Nucleus accumbens (tissue), 56 donors: ENCODE results near the gene PRICKLE4.
"Not testable (repeated sequence)": the region's sequence is repeated elsewhere in the genome, so short reads cannot be mapped to it uniquely, and the experiment has no call there.

Source experiments
- DNase-seq, 56 donors: peaks; one replicate each; lab custom pipeline; 2025; lab: John Stamatoyannopoulos, UW

The PRICKLE4 gene

GRCh38 chr6:41743406-41744235, 37.0 kb upstream of the PRICKLE4 start:
- DNase-seq, result no peak

GRCh38 chr6:41744236-41744787, 36.3 kb upstream of the PRICKLE4 start:
- no peak for DNase-seq

GRCh38 chr6:41746107-41746506, 34.5 kb upstream of the PRICKLE4 start:
- no peak for DNase-seq

- DNase-seq, result no peak
Observed at GRCh38 chr6:41747256-41748101, 33.1 kb upstream of the PRICKLE4 start, which contains the start of gene PGC. Gene PGC (minus strand): TSS chr6:41747397. CDS start chr6:41747334, 63 bp downstream.

- DNase-seq, result no peak
Observed at GRCh38 chr6:41748102-41748477, 32.5 kb upstream of the PRICKLE4 start.

GRCh38 chr6:41748542-41748941, 32.0 kb upstream of the PRICKLE4 start:
- no peak for DNase-seq

- DNase-seq, result no peak
Observed at GRCh38 chr6:41750374-41750773, 30.2 kb upstream of the PRICKLE4 start.

- DNase-seq, result no peak
Observed at GRCh38 chr6:41755895-41756294, 24.7 kb upstream of the PRICKLE4 start.

GRCh38 chr6:41756354-41756753, 24.2 kb upstream of the PRICKLE4 start:
- no peak for DNase-seq

- no peak for DNase-seq
Observed at GRCh38 chr6:41757271-41757670, 23.3 kb upstream of the PRICKLE4 start.

- DNase-seq, result peak in 13 of 56 donors; percentile 3 to 57 (median 15)
Observed at GRCh38 chr6:41757931-41758640, 22.5 kb upstream of the PRICKLE4 start.

- DNase-seq, result no peak
Observed at GRCh38 chr6:41758641-41759035, 21.9 kb upstream of the PRICKLE4 start.

- DNase-seq, result no peak
Observed at GRCh38 chr6:41759106-41759904, 21.3 kb upstream of the PRICKLE4 start.

GRCh38 chr6:41759905-41760579, 20.5 kb upstream of the PRICKLE4 start:
- no peak for DNase-seq

- no peak for DNase-seq
Observed at GRCh38 chr6:41763470-41763869, 17.1 kb upstream of the PRICKLE4 start.

- DNase-seq, result not testable (repeated sequence)
Observed at GRCh38 chr6:41766043-41766664, 14.4 kb upstream of the PRICKLE4 start.

- peak in 1 of 56 donors; percentile 25 for DNase-seq
Observed at GRCh38 chr6:41767112-41767833, 13.3 kb upstream of the PRICKLE4 start.
